Prostate gland (tissue), 2 donors: ENCODE data around the gene NPR1. TPM values are rescaled to one million over a fixed set of nuclear protein-coding genes. Genes with fewer than 3 reads are reported as not detected.

Experiments
- DNase-seq: peaks from one replicate; pipeline ENCODE4 v3.0.0-alpha.2; 2019; ENCODE audit warnings: low spot score
- H3K27ac ChIP-seq, 2 donors: fragments of 200-600 bp; sonication (generic); 2 replicates each; pipeline ENCODE4 v1.5.1; 2017 to 2019
- H3K27me3 ChIP-seq: fragments of 200-600 bp; sonication (generic); replicated peaks from 2 replicates; pipeline ENCODE4 v1.5.1; 2019; ENCODE audit not compliant: insufficient read depth
- H3K36me3 ChIP-seq, 2 donors: fragments of 200-600 bp; sonication (generic); 1 replicate in 1 of 2; 2 replicates in 1 of 2; pipeline versions ENCODE4 v1.5.1 to v1.8.1; 2017 to 2019
- H3K4me1 ChIP-seq: fragments of 200-600 bp; sonication (generic); replicated peaks from 2 replicates; pipeline ENCODE4 v1.5.1; 2019
- H3K4me3 ChIP-seq, 2 donors: fragments of 200-600 bp; sonication (generic); 2 replicates each; pipeline ENCODE4 v1.5.1; 2017 to 2019
- H3K9me3 ChIP-seq: fragments of 200-600 bp; sonication (generic); 2 replicates; pipeline ENCODE4 v1.5.1; 2017
- POLR2A ChIP-seq: fragments of 450-650 bp; IDR thresholded peaks from one replicate; pipeline ENCODE4 v1.6.1; 2016; ENCODE audit warnings: antibody characterized with exemption, mild to moderate bottlenecking
- POLR2AphosphoS5 ChIP-seq: sonication (generic); formaldehyde crosslinking; IDR thresholded peaks from one replicate; pipeline ENCODE4 v1.6.1; 2017; ENCODE audit warnings: antibody characterized with exemption
- WGBS: methylation state at CpG from one replicate; pipeline ENCODE4 v1.1.5; 2018; 5-methylcytosine and 5-hydroxymethylcytosine counted together
- intact Hi-C: fragments of 100-400 bp; cut with DNase I; formaldehyde crosslinking; loops from one replicate; pipeline ENCODE4 v1.14.2; 2022
- total RNA-seq, 2 donors: library from RNA; depleted of rRNA; stranded (reverse); fragments of >200 nt; gene quantifications; one replicate each; pipeline ENCODE4 v1.1.0, GENCODE V29; 2016
- TF ChIP-seq, protein P1 (sequence below), 4 experiments: fragments of 200-600 bp in 2 of 4; fragments of 450-650 bp in 2 of 4; sonication (generic) in 2 of 4; IDR thresholded peaks; 1 replicate in 3 of 4; 2 replicates in 1 of 4; pipeline ENCODE4 v1.5.1; 2016 to 2019; ENCODE audit warnings: antibody characterized with exemption in 4 of 4, mild to moderate bottlenecking in 2 of 4, moderate library complexity in 2 of 4

NPR1 gene
- total RNA-seq, 2 donors from 2014 or later = 2.9 to 6.0 TPM

DNA sequence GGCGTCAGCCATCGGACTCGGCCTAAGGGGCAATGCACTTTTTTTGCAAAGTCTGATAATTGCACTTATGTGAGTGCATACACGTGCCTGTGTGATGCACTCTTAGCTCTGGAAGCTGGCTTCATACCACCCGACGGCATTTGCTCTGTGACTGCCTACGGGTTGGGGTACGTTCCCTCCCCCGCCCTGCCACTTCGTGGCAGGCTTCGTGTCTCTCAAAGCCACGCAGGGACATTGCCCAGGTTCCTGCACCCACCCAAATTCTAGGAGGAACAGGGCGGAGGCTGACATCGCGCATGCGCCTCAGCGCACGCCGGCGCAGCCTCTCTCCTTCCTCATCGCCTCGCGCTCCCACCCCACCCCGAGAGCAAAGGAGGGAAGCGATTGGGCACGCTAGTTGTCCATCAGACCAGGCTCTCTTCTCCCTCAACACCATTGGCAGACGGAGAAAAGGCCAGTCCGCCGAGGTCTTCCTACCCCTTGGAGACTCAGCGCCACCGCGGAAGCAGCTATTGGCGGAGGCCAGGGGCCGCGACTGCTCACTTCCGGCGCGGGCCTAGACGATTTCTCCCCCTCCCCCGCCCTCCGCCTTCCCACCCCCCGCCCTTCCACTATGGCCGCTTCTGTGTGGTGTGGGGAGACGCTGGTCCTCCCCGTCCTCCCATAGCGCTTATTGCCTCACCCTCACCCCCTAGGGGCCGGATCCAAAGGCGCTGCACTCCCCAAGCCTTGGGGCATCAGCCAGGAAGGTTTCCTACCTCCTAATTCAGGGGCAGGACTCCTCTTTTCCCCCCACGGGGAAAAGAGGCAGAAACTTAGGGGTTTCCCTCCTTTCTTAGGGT, 49.2 kb downstream of the NPR1 start, which contains the start of gene INTS3:
INTS3 (plus strand) TSS at position 588 of the 842 bp plus-strand sequence. CDS start 585 bp downstream, outside the sequence.
- Histone ChIP-seq H3K4me1 (peaks cover 9% of the 10 kb centered on the region), H3K36me3 (no peaks in the 10 kb centered on the region), H3K9me3 (no peaks in the 10 kb centered on the region), H3K4me3 (peak within 1 kb of the TSS; percentile 60 to 91), H3K27ac (peak within 1 kb of the TSS; percentile 91 to 97), H3K27me3 (no peaks in the 10 kb centered on the region)
- WGBS = 1% methylated on average over 48 of the region's 49 CpGs
- intact Hi-C loops = loop anchor here (1.0 kb wide), 1 partner anchor 21 kb away; no protein-coding TSS in a partner anchor
- DNase-seq = peak; percentile 100
- peak; percentile 43 for TF ChIP-seq POLR2A
- TF ChIP-seq, protein P1, sequence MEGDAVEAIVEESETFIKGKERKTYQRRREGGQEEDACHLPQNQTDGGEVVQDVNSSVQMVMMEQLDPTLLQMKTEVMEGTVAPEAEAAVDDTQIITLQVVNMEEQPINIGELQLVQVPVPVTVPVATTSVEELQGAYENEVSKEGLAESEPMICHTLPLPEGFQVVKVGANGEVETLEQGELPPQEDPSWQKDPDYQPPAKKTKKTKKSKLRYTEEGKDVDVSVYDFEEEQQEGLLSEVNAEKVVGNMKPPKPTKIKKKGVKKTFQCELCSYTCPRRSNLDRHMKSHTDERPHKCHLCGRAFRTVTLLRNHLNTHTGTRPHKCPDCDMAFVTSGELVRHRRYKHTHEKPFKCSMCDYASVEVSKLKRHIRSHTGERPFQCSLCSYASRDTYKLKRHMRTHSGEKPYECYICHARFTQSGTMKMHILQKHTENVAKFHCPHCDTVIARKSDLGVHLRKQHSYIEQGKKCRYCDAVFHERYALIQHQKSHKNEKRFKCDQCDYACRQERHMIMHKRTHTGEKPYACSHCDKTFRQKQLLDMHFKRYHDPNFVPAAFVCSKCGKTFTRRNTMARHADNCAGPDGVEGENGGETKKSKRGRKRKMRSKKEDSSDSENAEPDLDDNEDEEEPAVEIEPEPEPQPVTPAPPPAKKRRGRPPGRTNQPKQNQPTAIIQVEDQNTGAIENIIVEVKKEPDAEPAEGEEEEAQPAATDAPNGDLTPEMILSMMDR (IDR thresholded peaks at IDR 0.05) = no peak
- TF ChIP-seq POLR2AphosphoS5 = peak; percentile 95

GRCh38 chr1:153728305-153729066, 50.0 kb downstream of the NPR1 start:
- intact Hi-C loops = no loop called here
- peak overlapping the region; percentile 60 to 91 for H3K4me3 ChIP-seq
- peaks cover 9% of the 10 kb centered on the region for H3K4me1 ChIP-seq
- H3K9me3 ChIP-seq = no peaks in the 10 kb centered on the region
- DNase-seq = peak; percentile 17
- no peak for TF ChIP-seq POLR2AphosphoS5
- TF ChIP-seq, protein P1 (IDR thresholded peaks at IDR 0.05) = peak in 1 of 4 experiments; percentile 10
- no peak for TF ChIP-seq POLR2A
- under 1% methylated on average over 19 of the region's 19 CpGs for WGBS
- H3K36me3 ChIP-seq = no peaks in the 10 kb centered on the region
- H3K27ac ChIP-seq = peak overlapping the region; percentile 91 to 97
- H3K27me3 ChIP-seq = no peaks in the 10 kb centered on the region

DNA sequence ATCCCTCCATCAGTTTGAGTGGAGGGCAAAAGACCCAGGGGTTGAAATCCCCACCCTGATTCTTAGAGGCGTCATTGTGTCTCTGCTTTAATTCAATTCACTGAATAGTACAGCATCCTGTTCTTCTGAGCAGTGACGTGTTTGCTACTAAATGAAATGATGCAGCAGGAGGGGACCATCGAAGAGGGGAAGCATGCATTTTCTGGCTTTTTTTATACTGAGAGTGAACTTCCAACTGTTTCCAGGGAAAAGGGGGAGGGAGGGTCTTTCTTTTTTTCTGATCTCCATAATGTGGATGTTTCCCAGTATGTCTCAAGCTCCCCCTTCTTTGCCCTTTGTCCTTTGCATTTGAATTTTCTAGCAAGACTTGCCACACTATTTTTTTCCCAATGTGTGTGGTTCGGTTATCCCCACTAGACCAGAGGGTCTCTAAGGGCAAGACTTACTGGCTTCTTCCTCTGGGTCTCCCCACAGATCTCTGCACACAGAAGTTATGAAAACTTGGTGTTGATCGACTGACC, 52.0 kb downstream of the NPR1 start:
- Histone ChIP-seq H3K36me3 (no peaks in the 10 kb centered on the region), H3K4me3 (no peak overlapping the region), H3K4me1 (peaks cover 9% of the 10 kb centered on the region), H3K27ac (no peak overlapping the region), H3K9me3 (no peaks in the 10 kb centered on the region), H3K27me3 (no peaks in the 10 kb centered on the region)
- intact Hi-C loops = no loop called here
- no peak for DNase-seq
- TF ChIP-seq POLR2AphosphoS5 = no peak
- TF ChIP-seq, protein P1 (IDR thresholded peaks at IDR 0.05) = no peak
- WGBS = 70% methylated on average over 5 of the region's 5 CpGs

- Histone ChIP-seq H3K27ac (no peak overlapping the region), H3K9me3 (no peaks in the 10 kb centered on the region), H3K36me3 (no peaks in the 10 kb centered on the region), H3K27me3 (no peaks in the 10 kb centered on the region), H3K4me1 (peaks cover 6% of the 10 kb centered on the region), H3K4me3 (no peak overlapping the region)
- whole genome bisulfite sequencing = 26% methylated on average over 1 of the region's 1 CpG
- intact Hi-C loops = no loop called here
- no peak for TF ChIP-seq POLR2AphosphoS5
- TF ChIP-seq, protein P1 (IDR thresholded peaks at IDR 0.05) = no peak
- no peak for TF ChIP-seq POLR2A
- DNase-seq = no peak
These were observed 55.5 kb downstream of the NPR1 start for GRCh38 chr1:153733970-153734369.
